NT2/D1 (cell line): ENCODE results near the gene SAMD14.
A peak's percentile ranks its signal among the peaks of the same experiment; 100 is the strongest.

Experiments used
- DNase-seq: peaks from one replicate; pipeline ENCODE4 v3.0.0-alpha.2; 2011; ENCODE audit warnings: low read depth, low spot score
- H3K27me3 ChIP-seq: 2 replicates; pipeline ENCODE4 v1.6.0; 2011; ENCODE audit warnings: mild to moderate bottlenecking; ENCODE audit not compliant: insufficient read length, insufficient read depth
- H3K36me3 ChIP-seq: 2 replicates; pipeline ENCODE4 v1.6.1; 2011; ENCODE audit warnings: mild to moderate bottlenecking, low read length, mixed read lengths; ENCODE audit not compliant: insufficient read depth, insufficient read length
- H3K4me1 ChIP-seq: 2 replicates; pipeline ENCODE4 v1.5.1; 2011; ENCODE audit not compliant: insufficient read depth, insufficient read length
- H3K4me3 ChIP-seq: 2 replicates; pipeline ENCODE4 v1.5.1; 2011; ENCODE audit warnings: low read depth; ENCODE audit not compliant: insufficient read length
- H3K9ac ChIP-seq: 2 replicates; pipeline ENCODE4 v1.6.0; 2011; ENCODE audit warnings: low read depth; ENCODE audit not compliant: insufficient read length
- H3K9me3 ChIP-seq: 2 replicates; pipeline ENCODE4 v1.5.1; 2011; ENCODE audit warnings: mild to moderate bottlenecking, low read length; ENCODE audit not compliant: insufficient read depth
- SUZ12 ChIP-seq: IDR thresholded peaks from 2 replicates; pipeline ENCODE4 v1.6.1; 2011; ENCODE audit not compliant: insufficient read length, insufficient read depth; ENCODE audit errors: extremely low read depth
- YY1 ChIP-seq: IDR thresholded peaks from 2 replicates; pipeline ENCODE4 v1.6.1; 2011; ENCODE audit not compliant: insufficient read length, insufficient read depth
- ZNF274 ChIP-seq: IDR thresholded peaks from 2 replicates; pipeline ENCODE4 v1.6.1; 2011; ENCODE audit warnings: mild to moderate bottlenecking, low read depth, low read length

Gene SAMD14

DNA sequence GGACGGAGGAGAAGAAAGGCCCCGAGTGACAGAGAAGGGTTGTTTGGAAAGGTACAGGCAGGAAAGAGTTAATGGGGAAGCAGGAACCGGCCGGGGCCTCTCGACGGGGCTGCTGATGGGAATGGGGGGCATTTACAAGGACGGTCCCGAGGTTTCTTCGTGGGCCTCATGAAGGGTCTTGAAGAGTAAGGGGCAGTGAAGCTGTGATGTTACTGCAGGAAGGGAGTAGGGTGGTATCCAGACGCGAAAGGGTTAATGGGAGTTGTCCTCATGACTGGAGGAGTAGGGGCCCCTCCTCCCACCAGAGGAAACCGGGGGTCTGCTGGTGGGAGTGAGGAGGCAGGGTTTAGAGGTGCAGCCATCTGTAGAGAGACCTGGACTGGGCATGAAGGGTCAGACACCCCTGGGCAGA, 34.3 kb downstream of the SAMD14 start:
- H3K9ac ChIP-seq = peak overlapping the region; percentile 87
- TF ChIP-seq ZNF274 (no peak), YY1 (no peak), SUZ12 (no peak)
- no peak for DNase-seq
- peaks cover 16% of the 10 kb centered on the region for H3K4me1 ChIP-seq
- H3K36me3 ChIP-seq = peaks cover 7% of the 10 kb centered on the region
- no peaks in the 10 kb centered on the region for H3K9me3 ChIP-seq
- peak overlapping the region; percentile 82 for H3K4me3 ChIP-seq
- peaks cover 3% of the 10 kb centered on the region for H3K27me3 ChIP-seq

DNA sequence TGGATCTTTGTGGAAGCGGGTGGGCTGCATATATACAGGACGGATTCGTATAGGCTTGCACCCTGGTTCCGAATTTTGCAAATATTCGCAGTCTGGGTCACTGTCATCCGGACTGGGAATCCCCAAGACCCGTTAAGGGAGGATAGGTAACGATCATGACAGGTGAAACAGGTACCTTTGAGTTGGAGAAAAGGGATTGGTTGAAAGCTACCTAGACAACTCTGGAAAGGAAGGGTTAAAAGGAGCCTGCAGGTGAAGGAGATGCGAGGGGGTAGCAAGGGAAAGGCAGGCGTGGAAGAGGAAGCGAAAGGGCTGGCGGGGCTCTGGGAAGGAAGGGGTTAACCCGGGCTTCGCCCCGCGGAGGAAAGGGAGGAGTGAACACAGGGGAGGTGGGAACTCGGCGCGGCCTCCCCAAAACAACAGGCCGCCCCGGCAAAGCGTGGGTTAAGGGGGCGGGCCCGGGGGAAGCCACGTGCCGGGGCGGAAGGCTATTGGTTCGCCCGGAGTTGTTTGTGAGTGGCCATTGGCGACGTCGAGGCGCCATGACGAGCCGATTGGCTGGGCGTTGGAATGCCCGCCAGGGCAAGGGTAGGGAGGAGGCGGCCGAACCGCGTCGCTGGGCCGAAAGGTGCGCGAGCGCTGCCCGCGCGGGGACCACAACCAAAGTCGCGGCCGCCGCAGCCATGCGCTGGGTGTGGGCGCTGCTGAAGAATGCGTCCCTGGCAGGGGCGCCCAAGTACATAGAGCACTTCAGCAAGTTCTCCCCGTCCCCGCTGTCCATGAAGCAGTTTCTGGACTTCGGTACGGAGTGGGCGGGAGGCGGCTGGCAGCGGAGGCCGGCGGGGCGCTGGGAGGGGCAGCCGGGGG, 35.0 kb downstream of the SAMD14 start, which contains the start of gene PDK2:
Gene PDK2, plus strand, starts transcription at position 599 of the 867 bp plus-strand sequence. Its CDS starts 85 bp downstream, at position 684.
- no peaks in the 10 kb centered on the region for H3K9me3 ChIP-seq
- peaks cover 9% of the 10 kb centered on the region for H3K36me3 ChIP-seq
- TF ChIP-seq SUZ12 = no peak
- peaks cover 3% of the 10 kb centered on the region for H3K27me3 ChIP-seq
- H3K4me3 ChIP-seq = peak within 1 kb of the TSS; percentile 82
- H3K4me1 ChIP-seq = peaks cover 11% of the 10 kb centered on the region
- DNase-seq = peak; percentile 84
- H3K9ac ChIP-seq = peak within 1 kb of the TSS; percentile 87

DNA sequence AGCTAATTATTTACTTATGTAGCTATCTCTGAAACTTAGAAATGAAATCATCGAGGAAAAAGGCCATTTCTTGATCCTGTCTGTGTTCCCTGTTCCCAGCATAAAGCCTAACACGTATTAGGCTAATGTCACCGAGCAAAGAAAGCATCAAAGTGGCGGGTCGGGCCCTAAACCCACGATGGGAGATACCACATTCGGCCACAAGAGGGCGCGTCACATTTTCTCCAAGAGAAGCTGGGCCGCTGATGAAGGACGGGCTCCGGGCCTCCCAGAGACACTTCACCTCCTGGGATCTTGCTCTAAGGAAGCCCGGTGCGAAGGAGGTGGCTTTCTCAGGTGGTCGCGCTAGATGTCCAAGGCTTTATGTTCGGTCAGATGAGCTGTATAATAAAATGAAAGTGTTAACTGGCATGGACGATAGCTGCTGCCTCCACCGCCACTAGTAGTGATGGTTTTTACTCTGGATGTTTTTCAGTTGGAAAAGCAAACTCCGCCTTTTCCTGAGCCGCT, 35.7 kb downstream of the SAMD14 start:
- H3K36me3 ChIP-seq = peaks cover 15% of the 10 kb centered on the region
- no peaks in the 10 kb centered on the region for H3K9me3 ChIP-seq
- TF ChIP-seq YY1 (no peak), ZNF274 (no peak), SUZ12 (no peak)
- peaks cover 3% of the 10 kb centered on the region for H3K27me3 ChIP-seq
- peaks cover 9% of the 10 kb centered on the region for H3K4me1 ChIP-seq
- H3K4me3 ChIP-seq = peak overlapping the region; percentile 24
- DNase-seq = peak; percentile 72
- H3K9ac ChIP-seq = peak overlapping the region; percentile 43

DNA sequence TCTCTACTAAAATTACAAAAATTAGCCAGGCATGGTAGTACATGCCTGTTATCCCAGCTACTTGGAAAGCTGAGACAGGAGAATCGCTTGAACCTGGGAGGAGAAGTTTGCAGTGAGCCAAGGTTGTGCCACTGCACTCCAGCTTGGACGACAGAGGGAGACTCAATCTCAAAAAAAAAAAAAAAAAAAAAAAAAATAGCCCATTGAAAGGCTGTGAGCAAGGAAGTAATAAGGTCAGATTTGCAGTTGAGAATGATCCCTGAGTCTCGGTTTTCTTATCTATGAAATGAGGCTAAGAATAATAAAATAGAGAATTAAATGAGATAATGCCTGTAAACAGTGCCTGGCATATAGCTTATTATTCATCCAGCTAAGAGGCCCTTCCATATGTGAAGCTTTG, 36.2 kb downstream of the SAMD14 start:
- Histone ChIP-seq H3K4me3 (no peak overlapping the region), H3K9me3 (no peaks in the 10 kb centered on the region), H3K36me3 (peaks cover 20% of the 10 kb centered on the region), H3K4me1 (peaks cover 7% of the 10 kb centered on the region), H3K9ac (no peak overlapping the region), H3K27me3 (peaks cover 3% of the 10 kb centered on the region)
- TF ChIP-seq YY1 = no peak
- no peak for TF ChIP-seq ZNF274
- TF ChIP-seq SUZ12 = no peak
- no peak for DNase-seq

DNA sequence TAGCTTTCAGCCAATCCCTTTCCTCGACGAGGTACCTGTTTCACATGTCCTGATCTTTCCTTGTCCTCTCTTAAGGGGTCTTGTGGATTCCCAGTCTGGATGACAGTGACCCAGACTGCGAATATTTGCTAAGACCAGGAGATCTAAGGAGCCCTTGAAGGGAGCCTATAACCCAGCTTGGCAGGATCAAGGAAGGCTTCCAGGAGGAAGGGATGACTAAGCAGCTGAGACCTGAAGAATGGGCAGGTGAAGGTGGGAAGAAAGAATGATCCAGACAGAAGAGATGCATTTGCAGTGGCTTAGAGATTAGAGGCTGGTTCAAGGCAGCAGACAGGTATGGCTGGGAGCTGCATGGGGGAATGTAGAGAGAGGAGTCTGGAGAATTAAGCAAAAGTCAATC, 36.7 kb downstream of the SAMD14 start:
- H3K36me3 ChIP-seq = peaks cover 26% of the 10 kb centered on the region

DNA sequence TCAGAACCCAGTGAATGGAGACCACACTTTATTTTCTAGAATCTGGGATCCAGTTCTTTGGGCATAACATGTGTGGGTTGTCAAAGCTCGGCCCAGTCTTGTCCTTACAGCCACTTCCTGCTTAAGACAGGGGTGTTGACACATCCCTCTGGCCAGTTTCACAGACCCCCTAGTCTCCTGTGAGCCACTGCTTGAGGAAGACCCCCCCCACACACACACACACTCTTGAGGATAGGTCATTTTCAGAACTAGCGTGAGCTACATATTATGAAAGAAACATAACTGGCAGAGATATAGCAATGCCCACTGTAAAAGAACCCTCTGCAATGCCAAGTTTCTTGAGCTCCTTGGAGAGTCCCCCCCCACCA, 38.1 kb downstream of the SAMD14 start:
- peaks cover 10% of the 10 kb centered on the region for H3K4me1 ChIP-seq
- peaks cover 32% of the 10 kb centered on the region for H3K36me3 ChIP-seq
- no peak for DNase-seq
- no peak overlapping the region for H3K9ac ChIP-seq
- H3K27me3 ChIP-seq = peaks cover 3% of the 10 kb centered on the region
- no peaks in the 10 kb centered on the region for H3K9me3 ChIP-seq
- no peak overlapping the region for H3K4me3 ChIP-seq
- TF ChIP-seq YY1 (no peak), SUZ12 (no peak), ZNF274 (no peak)

More for the DNA sequence above, 36.7 kb downstream of the SAMD14 start:
- Histone ChIP-seq H3K9ac (no peak overlapping the region), H3K4me1 (peaks cover 7% of the 10 kb centered on the region), H3K27me3 (peaks cover 3% of the 10 kb centered on the region), H3K4me3 (no peak overlapping the region), H3K9me3 (no peaks in the 10 kb centered on the region)
- no peak for TF ChIP-seq YY1
- no peak for TF ChIP-seq SUZ12
- TF ChIP-seq ZNF274 = no peak
- DNase-seq = no peak

DNA sequence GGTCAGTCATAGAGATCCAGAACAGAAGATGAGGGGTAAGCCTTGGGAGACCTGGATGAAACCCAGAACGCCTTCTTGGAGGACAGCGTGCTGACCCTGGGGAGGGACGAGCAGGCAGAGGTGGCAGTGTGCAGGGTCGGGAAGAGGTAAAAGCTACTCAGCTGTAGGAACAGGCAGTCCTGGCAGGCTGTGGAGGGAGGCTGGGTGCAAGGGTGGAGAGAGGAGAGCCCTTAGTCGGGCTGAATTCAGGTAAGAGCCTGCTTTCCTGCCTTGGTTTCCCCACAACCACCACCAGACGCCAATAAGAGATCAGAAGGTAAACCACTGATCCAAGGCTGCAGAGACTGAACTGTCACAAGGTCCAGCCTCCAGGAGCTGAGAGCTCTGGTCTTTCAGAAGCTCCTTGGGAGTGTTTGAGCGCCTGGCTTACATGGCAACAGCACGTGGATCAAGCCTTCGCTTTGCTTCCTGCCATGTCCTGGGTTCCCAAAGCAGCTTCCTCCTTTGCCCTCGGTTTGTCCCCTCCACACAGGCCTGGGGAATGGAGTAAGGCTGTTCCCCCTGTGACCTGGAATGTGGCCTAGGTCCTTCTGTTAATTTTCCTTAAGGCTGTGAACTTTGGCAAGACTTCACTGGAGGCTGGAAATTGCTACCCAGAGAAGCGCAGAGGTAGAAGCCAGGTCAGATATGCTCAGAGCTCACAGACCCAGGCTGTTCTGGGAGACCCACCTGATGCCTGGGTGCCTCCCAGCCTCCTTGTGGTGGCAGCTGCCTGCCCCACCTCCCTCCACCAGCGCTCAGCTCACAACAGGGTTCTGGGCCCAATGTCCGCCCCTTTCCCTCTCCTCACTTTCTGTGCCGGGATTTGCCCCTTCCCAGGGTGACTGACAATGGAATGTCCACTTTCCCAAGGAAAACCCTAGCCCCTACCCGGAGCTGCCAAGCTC, 38.7 kb downstream of the SAMD14 start:
- peak overlapping the region; percentile 11 for H3K9ac ChIP-seq
- no peak for TF ChIP-seq YY1
- TF ChIP-seq SUZ12 = no peak
- TF ChIP-seq ZNF274 = no peak
- peaks cover 3% of the 10 kb centered on the region for H3K27me3 ChIP-seq
- no peak overlapping the region for H3K4me3 ChIP-seq
- H3K36me3 ChIP-seq = peaks cover 32% of the 10 kb centered on the region
- H3K9me3 ChIP-seq = no peaks in the 10 kb centered on the region
- DNase-seq = no peak
- H3K4me1 ChIP-seq = peaks cover 8% of the 10 kb centered on the region
